Neutrophil (primary cell): ENCODE results near the gene BRSK2.

Experiments used
- H3K27ac ChIP-seq: fragments of 200-600 bp; sonication (generic); 2 replicates; pipeline ENCODE4 v1.5.1; 2016; ENCODE audit warnings: mild to moderate bottlenecking, moderate library complexity
- H3K27me3 ChIP-seq: fragments of 200-600 bp; sonication (generic); 2 replicates; pipeline ENCODE4 v1.6.0; 2016; ENCODE audit warnings: mild to moderate bottlenecking
- H3K36me3 ChIP-seq: fragments of 200-600 bp; sonication (generic); 2 replicates; pipeline ENCODE4 v1.5.1; 2017
- H3K4me1 ChIP-seq, 2 experiments: fragments of 200-600 bp in 1 of 2; sonication (generic) in 1 of 2; 1 replicate in 1 of 2; 2 replicates in 1 of 2; pipeline versions ENCODE4 v1.5.1 to v1.6.1; 2013 to 2016; ENCODE audit warnings: low read depth in 1 of 2, low read length in 1 of 2, mild to moderate bottlenecking in 1 of 2, moderate library complexity in 1 of 2; ENCODE audit not compliant: control insufficient read depth in 1 of 2, insufficient read depth in 1 of 2
- H3K4me3 ChIP-seq, 2 experiments: fragments of 200-600 bp in 1 of 2; sonication (generic) in 1 of 2; 1 replicate in 1 of 2; 2 replicates in 1 of 2; pipeline ENCODE4 v1.5.1; 2013 to 2016; ENCODE audit warnings: low read depth in 1 of 2, low read length in 1 of 2, mild to moderate bottlenecking in 1 of 2, moderate library complexity in 1 of 2
- H3K9me3 ChIP-seq: fragments of 200-600 bp; sonication (generic); 2 replicates; pipeline ENCODE4 v1.5.1; 2016
- CTCF ChIP-seq: fragments of 200-600 bp; sonication (generic); IDR thresholded peaks from 2 replicates; pipeline ENCODE4 v1.5.1; 2016; ENCODE audit warnings: antibody characterized with exemption

Gene BRSK2

GRCh38 chr11:1503708-1504104 lies 114.0 kb downstream of the BRSK2 start:
- no peak for TF ChIP-seq CTCF
- H3K27ac ChIP-seq: no peak overlapping the region

GRCh38 chr11:1504138-1504537 lies 114.4 kb downstream of the BRSK2 start:
- H3K27ac ChIP-seq: no peak overlapping the region
- H3K9me3 ChIP-seq: no peaks in the 10 kb centered on the region
- TF ChIP-seq CTCF: no peak
- no peaks in the 10 kb centered on the region for H3K4me1 ChIP-seq
- H3K36me3 ChIP-seq: no peaks in the 10 kb centered on the region
- H3K4me3 ChIP-seq: no peak overlapping the region
- H3K27me3 ChIP-seq: no peaks in the 10 kb centered on the region

More at GRCh38 chr11:1503708-1504104, 114.0 kb downstream of the BRSK2 start:
- no peaks in the 10 kb centered on the region for H3K9me3 ChIP-seq
- no peaks in the 10 kb centered on the region for H3K36me3 ChIP-seq
- no peak overlapping the region for H3K4me3 ChIP-seq
- no peaks in the 10 kb centered on the region for H3K4me1 ChIP-seq
- H3K27me3 ChIP-seq: no peaks in the 10 kb centered on the region

- TF ChIP-seq CTCF: no peak
- no peak overlapping the region for H3K4me3 ChIP-seq
- no peaks in the 10 kb centered on the region for H3K9me3 ChIP-seq
- H3K27me3 ChIP-seq: no peaks in the 10 kb centered on the region
- H3K4me1 ChIP-seq: no peaks in the 10 kb centered on the region
- H3K27ac ChIP-seq: no peak overlapping the region
- H3K36me3 ChIP-seq: no peaks in the 10 kb centered on the region
Observed at GRCh38 chr11:1504581-1505290, 115.0 kb downstream of the BRSK2 start.

- no peaks in the 10 kb centered on the region for H3K4me1 ChIP-seq
- no peak overlapping the region for H3K4me3 ChIP-seq
- H3K9me3 ChIP-seq: no peaks in the 10 kb centered on the region
- no peaks in the 10 kb centered on the region for H3K27me3 ChIP-seq
- no peak overlapping the region for H3K27ac ChIP-seq
- no peaks in the 10 kb centered on the region for H3K36me3 ChIP-seq
- no peak for TF ChIP-seq CTCF
Observed at GRCh38 chr11:1505480-1505879, 115.7 kb downstream of the BRSK2 start.

- H3K27me3 ChIP-seq: no peaks in the 10 kb centered on the region
- no peaks in the 10 kb centered on the region for H3K9me3 ChIP-seq
- H3K4me3 ChIP-seq: no peak overlapping the region
- H3K36me3 ChIP-seq: no peaks in the 10 kb centered on the region
- H3K4me1 ChIP-seq: no peaks in the 10 kb centered on the region
- H3K27ac ChIP-seq: no peak overlapping the region
- no peak for TF ChIP-seq CTCF
Observed at GRCh38 chr11:1506981-1507380, 117.2 kb downstream of the BRSK2 start.
